Measurements from ENCODE around the gene FRMD5.

Gene FRMD5

DNA sequence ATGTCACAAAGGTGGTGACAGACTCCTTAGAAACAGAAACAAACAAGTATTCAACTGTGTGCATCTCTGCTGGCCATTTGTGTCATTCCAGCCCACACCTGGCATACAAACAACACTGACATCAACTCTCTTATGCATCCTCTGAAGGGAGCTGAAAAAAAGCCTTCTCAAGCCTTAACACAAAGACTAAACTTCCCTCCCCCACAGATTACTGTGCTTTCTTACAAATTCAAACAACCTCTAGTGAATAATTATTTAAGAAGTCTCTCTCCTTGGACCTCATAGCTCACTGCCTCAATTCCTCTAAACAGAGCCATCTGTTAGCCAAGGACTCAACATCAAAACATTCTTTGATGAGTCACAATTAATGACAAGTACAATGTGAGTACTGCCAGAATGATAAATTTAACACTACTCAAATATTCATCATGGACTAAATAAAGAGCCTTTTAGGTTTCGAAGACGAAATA lies 236.2 kb downstream of the FRMD5 start:
- DNase-seq: peak; percentile 89

DNA sequence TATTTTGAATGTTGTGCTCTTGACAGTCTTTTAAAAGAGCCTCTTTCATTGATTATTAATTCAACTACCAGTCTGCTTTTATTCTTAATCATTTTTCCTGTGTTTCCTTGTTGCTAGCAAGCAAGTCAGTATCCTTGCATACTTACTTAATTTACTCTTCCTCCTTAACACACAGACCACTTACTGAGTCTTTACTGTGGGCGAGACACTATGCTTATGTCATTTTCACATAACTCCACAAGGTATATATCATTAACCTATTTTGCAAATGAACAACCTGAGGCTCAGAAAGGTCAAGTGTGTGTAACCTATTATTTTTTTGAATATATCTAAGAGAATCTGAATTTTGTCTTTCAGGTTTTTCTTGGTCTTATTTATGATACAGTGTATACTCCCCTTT lies 237.3 kb downstream of the FRMD5 start:
- no peak for DNase-seq

DNA sequence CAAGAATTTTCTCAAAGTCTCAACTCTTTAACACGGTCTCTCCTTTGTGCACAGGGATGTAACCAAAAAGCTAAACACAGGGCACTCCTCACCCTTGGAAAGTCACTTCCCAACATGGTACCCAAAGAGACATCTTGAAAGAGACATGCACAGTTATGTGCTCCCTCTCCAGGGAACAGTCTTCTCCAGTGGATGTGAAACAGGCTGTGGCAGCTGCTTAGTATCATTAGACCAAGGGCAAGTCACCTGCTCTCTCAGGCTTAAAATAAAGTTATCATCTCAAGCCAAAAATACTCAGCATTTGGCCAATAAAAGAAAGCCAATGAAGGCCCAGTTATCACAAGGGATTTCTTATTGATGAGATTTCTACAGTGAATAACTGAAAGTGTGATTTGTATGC lies 239.9 kb downstream of the FRMD5 start:
- no peak for DNase-seq

DNA sequence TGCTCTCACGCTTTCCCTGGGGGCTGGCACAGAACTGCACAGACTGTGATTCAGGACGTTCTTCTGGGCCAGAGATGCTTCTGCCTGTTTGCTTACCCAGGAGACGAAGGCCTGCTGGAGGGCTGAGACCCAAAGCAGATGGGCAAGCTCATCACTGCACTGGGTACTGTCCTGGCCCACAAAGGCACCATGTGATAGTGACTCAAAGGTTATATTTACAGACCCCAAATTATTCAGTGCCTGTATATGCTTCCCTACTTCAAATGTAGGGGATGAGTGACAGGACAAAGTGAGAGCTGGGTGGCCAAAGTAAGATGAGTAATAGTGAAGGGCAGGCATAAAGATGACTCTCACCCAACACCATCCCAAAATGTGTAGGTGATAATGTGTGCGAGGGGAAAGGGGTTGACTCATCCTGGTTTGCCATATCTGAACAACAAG lies 240.9 kb downstream of the FRMD5 start:
- peak; percentile 37 for DNase-seq

DNA sequence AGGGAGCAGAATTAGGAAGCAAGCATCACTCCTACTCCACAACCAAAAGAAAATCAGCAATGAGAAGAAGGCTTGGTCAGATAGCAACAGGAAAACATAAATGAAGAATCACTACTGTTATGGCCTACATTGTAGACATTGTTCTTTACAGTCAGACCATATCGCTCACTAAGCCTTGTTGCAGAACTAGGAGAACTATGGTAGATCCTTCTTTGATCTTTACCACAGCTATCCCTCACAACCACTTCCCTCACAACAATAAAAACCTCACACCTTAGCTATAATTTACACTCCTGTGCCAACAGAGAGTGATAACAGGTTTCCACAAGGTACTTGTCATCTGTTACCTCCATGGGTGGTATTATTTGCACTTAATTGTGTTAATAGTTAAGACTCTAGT lies 241.7 kb downstream of the FRMD5 start:
- DNase-seq: no peak

DNA sequence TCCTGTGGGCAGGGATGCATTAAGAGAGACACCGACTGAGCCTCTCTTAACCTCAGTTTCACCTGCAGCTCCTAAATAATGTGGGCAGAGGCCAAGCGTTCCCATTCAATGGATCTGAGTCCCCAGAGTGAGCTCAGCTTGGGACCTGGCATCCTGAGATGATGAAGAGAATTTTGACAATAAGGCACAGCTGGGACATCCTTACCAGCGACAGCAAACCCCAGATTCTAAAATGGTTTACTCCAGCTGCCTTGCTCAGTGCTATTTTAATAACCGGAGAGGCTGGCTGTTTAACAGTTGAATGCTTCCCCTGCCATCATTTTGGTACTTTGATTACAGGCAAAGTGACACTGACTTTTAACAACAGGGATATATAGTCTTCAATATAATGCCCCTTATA lies 244.5 kb downstream of the FRMD5 start:
- DNase-seq: no peak

DNA sequence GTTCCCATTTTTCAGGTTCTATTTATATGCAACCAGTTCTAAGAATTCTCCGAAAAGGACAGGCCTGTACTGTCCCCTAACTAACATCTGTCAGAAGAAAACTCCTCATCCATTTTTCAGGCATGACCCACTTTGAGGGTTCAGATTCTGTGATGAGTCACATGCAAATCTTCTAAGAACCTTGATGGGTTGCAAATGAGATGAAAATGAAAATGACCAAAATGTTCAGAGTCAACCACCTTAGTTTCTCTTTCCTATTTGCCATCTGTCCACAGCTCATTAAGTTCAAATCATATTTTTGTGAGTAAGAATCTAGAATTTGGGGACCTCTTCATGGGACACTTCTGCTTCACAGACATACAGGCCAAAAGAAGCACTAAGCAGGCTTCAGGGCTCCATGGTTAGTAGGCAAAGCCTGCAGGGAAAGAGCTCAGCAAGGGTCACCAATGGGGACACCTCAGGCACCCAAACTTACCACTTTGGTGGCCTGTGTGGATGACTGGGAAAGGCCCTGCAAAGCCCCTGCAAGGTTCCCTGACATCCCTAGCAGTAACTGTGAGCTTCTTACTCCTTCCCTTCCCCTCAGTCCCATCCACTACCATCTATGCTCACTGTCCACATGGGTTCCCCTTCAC lies 246.3 kb downstream of the FRMD5 start:
- no peak for DNase-seq

DNA sequence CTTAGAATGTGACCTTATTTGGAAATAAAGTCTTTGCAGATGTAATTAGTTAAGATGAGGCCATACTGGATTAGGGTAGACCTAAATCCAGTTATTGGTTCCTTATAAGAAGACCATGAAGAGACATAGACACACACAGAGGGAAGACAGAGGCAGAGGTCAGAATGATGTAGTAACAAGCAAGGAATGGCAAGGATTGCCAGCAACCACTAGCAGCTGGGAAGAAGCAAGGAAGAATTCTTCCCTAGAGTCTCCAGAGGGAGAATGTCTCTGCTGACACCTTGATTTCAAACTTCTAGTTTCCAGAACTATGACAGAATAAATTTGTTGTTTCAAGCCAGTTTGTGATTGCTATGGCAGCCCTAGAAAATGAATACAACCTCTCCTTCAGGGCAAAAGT lies 251.6 kb downstream of the FRMD5 start:
- peak; percentile 32 for DNase-seq

DNA sequence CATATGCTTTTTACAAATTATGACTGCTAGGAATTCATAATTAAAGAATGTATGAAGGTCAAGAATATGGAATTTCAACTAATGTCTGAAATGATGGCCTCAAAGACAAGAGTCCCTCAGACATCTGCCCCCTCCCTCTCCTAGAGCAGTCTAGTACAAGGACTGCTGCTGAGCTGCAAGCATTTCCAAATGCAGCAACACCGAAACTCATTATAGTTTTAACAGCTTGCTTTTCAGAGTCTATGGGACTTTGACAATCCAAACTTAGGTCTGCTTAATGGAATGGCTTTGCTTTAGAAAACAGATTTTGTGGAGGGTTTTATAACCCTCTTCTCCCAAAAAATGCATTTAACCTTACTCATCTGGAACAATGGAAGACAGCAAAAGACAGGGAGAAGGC lies 252.9 kb downstream of the FRMD5 start:
- DNase-seq: no peak

DNA sequence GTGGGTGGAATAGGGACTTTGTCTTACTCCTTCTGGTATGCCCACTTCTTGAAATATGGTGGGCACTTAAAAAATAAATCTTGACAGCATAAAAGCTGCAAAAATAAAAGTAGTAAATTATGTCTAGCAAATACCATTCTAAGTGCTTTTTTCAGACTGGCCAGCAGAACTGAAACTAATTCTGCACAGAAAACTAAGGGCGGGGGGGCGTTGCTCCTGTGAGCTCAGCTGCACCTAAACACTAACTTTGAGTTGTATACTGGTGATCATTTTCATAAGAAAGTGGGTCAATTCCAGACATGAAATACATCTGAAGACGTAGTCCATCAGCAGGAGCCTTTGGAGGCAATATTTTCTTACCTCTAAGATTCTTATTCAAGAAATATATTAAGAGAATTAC lies 253.5 kb downstream of the FRMD5 start:
- no peak for DNase-seq

DNA sequence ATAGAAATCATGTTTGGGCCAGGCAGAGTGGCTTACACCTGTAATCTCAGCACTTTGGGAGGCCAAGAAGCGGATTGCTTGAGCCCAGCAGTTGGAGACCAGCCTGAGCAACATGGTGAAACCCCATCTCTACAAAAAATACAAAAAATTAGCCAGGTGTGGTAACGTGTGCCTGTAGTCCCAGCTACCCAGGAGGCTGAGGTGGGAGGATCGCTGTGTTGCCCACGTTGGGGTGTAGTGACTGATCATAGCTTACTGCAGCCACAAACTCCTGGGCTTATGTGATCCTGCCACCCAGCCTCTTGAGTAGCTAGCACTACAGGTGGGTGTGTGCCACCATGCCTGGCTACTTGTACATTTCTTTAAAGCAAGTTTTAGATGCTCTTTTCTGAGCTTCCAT lies 254.0 kb downstream of the FRMD5 start:
- no peak for DNase-seq

DNA sequence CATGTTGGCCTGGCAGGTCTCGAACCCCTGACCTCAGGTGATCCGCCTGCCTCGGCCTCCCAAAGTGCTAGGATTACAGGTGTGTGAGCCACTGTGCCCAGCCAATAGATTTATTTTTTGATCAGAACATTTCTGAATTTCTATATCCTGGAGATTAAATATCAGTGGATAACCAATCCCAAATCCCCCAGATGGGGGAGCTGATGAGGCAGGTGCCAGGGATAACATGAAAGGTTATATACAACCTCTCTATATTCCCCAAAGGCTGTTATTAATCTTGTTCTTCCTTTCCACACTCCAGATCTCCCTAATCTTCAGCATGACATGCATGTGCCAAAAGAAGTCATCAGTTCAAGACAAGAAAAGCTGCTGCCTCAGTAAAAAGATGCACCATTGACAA lies 256.0 kb downstream of the FRMD5 start:
- DNase-seq: no peak

DNA sequence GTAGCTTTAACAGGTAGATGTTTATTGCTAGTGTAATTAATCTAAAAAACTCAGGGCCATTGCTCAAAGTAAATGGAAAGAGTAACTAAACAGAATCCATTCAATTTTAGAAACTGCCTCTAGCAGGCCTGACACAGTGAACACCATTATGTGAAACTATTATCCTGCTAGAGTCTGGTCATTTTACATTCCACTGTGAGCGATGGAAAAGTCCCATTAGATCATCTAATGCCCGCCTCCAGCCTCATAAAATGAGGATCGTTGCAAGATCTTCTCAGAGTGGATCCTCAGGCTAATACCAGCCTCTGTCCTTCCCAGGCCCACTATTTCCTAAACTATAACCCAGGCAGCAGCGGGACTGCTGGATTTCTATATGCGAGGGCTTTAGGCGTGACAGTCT lies 260.6 kb downstream of the FRMD5 start:
- DNase-seq: no peak

DNA sequence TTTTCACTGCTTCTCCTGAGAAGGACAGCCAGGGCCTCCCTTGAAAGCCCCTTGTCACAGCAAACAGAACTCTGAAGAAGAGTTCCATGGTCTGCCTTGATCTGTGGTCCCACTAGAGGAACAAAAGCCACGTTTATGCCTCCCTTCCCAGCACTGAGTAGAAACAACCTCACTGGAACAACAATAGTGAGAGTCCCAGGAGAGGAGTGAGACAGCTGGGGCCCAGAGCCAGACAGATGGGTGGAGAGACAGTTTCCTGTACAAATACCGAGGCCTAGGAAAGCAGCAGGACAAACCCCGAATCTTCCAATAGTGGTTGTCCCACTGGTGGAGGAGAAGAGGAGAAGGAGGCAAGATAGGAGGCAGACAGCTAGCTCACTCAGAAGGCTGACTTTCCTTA lies 262.2 kb downstream of the FRMD5 start:
- DNase-seq: no peak

DNA sequence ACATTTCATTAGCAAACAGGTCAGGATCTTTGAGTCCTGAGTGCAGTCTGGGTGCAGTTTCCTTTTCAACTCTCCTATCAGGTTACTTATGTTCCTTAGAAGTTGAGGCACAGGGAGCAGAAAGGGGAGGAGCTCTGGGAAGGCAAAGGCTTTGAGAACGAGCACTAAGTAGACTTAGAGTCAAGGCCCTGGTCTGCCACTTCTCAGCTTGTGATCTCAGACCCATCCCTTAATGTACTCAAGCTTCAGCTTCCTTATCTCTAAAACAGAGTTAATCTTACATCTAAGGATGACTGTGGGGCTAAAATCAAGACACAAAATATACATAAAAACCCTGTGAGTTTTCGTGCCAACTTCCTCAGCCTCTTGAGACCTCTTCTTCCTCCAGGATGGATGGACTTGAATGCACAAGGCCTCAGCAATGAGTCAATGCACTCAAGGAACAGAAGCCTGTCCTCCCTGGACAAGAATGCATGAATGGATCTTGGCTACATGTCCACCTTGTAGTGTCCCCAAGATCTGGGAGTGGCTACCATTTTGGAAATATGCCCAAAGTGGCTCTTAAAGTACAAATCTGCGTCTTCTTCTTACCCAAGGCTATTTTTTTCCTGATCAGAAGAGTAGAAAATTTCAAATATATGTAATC lies 263.2 kb downstream of the FRMD5 start:
- DNase-seq: no peak

DNA sequence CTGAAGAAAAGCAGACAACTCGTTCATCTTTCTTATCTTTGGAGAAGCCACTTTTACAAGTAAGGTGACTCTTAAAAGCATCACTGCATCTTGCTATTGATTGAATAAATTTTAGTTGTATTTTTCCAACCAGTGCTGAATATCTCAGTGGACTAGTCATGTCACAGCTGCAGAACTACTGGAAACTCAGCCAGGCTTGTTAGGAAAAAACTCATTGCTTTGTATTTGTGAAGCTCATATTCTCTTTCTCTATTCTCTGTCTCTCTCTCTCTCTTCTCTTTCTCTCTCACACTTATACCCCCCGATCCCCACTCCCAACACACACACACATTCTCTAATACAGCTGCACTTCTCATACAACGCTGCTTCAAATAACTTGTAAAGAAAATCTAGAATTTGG lies 264.0 kb downstream of the FRMD5 start:
- DNase-seq: no peak

DNA sequence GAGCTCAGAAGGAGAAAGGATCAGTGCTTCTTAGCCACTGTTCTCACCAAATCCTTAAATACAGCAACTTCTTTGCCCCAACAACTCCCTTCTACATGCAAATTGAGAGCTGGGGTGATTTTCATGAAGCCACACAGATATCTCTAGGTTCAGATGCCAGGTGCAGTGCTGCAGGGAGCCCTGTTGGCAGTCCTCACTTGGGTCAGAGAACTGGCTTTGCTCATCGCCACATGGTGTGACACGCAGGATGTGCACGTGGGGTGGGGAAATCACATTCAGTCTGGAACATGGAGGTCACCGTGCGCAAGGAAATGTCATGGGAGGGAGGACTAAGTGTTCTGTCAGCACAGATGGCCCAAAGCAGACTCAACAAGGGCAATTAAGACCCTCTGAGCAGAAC lies 264.5 kb downstream of the FRMD5 start:
- no peak for DNase-seq

DNA sequence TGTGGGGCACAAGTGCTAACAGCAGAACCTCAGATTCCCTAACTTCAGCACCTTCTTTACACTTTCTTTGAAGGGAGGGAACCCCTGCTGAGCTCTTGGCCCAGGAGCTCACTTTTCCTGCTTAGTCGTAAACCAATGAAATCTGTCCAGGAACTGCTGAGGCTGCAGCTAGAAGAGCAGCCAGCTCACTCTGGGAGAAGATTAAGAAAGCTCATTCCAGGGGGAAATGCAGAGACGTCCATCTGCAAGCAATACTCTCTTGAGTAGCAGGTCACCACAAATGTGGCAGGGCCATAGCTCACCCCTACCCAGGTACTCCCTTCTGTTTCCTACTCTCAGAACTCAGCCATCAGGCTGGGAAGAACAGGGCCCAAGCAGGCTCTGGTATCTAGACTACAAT lies 265.0 kb downstream of the FRMD5 start:
- peak; percentile 44 for DNase-seq

DNA sequence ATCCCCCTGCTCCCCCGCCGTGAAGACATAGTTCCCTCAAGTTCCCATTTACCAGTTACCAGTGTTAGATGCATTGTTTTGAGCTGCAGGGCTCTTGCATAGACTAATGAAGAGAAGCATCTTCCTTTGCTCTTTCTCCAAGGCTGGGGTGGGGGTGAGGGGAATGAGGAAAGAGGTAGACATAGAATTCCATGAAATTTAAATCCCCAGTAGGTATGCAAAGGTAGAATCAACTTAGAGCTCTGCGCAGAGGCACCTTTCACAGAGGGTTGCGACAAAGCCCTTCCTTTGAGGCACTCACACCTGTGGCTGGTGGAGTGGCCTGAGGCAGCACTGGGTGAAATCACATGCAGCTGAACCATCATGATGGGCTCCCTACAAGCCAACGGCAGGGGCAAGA lies 266.9 kb downstream of the FRMD5 start:
- DNase-seq: no peak

DNA sequence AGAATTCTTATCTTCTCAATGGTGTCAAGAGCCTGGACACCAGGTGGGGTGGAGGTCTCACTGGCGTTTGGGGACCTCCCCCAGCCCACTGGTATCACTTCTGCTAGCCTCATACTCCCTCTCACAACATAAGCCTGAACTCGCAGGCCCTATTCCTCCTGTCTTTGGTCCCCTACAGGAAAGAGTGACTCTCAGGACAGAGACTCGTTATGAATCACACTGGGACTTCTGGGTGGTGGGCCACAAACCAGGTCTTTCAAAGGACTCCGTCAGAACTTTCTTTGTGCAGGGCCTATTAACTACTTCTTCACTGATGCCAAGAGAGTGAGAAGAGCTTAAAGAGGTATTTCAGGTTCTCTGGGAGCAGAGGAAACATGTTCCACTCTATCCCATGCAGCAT lies 267.9 kb downstream of the FRMD5 start:
- no peak for DNase-seq

DNA sequence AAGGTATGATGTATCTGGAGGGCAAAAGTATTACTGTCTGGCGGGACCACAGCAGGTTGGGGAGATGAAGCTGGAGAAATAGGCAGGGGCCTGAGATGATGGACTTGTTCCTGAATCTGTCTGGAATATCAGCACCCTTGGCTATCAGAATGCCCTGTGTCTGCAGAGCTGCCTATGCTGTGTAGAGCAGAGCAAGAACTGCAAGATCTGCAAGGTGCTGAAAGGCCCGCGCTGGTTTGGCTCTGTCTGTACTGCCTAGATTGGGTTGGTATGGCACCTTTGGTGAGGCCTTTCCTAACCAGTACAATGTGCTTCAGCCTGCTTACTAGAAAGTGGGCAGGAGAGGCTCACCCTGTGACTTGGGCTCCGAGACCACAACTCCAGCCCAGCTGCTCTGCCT lies 271.5 kb downstream of the FRMD5 start:
- DNase-seq: no peak

DNA sequence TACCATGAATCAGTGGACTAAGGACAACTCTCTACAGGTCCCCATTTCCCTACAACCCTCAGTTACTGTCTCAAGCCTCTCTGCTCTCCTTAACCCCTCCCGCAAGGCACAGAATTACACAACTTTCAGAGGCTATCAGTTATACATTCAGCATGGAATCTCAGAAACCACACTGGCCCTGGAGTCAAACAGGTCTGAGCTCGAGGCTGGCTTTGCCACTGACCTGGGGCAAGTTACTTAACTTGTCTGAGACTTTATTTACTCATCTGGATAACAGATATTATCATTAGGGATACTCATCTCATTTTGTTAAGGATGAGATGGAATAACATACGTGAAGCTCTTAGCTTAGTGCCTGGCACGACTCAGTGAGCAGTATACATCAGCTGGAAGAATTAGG lies 273.1 kb downstream of the FRMD5 start:
- DNase-seq: no peak

DNA sequence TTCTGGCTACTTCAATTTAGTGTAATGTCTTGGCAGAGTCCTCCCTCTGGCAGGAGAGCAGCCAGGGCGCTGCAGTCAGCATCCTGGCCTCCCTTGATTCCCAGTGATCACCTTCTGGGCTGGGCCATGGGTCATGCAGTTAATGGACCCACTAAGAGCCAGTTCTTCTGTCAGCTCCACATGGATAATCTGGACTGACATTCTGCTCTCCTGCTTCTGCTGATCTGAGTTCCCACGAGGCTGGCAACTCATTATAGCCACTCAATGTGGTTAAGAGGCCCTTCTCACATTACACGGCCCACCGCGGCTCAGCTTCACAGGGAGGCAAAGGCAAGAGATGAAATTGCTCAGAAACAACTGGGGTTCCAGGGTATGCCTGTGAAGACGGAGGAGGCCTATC lies 274.3 kb downstream of the FRMD5 start:
- DNase-seq: peak; percentile 59

DNA sequence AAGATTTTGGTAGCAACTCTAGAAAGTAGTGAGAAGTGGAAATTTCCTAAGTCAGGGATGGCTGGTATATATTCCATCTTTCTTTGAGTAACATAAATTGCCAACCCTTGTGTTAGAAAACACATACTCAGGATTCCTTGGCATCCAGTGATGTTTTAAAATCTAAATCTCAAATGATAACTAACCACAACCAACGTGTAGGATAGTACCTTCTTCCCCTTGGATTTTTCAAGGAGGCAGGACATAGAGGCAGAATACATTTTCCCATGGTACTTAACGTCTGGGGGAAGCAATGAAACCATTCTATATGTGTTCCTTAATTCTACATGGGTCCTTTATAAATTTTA lies 274.8 kb downstream of the FRMD5 start:
- no peak for DNase-seq

DNA sequence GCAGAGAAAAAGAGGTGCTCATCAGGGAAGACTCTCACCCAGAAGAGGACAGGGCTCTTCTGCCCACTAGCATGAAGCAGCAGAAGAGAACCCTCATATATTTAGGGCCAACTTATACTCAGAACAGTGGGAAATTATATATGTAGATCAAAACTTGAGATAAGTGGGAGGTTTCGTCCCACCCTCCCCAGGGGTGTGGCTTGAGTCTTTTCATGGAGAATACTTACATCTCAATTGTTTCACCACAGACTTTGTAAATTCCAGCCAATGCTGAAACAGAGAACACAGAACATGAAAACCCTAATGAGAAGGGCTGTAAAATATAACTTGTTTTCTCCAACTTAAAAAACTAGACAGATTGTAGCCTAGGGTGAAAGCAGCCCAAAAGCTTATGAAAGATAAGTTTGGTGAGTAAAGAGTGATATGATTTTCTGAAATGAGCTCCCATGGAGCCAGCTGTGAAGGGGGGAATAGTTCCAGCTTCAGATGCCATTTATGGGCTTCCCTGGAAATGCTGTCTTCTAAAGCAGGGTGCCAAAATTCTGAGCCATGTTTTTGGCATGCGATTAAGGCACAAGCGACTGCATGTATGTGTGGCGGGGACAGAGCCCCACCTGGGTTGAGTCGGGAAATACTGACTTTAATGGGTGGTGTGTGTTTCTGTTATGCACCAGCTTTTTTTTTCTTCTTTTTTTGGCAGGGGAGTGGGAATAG lies 275.4 kb downstream of the FRMD5 start:
- DNase-seq: no peak

Measured in fibroblast of skin of right quadriceps (primary cell).